SU-DHL-6 (cell line): ENCODE data around the gene COX7A2.

Source experiments
- H2AFZ ChIP-seq: fragments of 200-600 bp; sonication (generic); 2 replicates; pipeline ENCODE4 v1.6.1; 2014; ENCODE audit warnings: low read depth, mild to moderate bottlenecking, moderate library complexity, mixed read lengths, antibody characterized with exemption, low read length; ENCODE audit not compliant: severe bottlenecking
- H3F3A ChIP-seq: fragments of 200-600 bp; shearing (Covaris generic); 2 replicates; pipeline ENCODE4 v1.6.0; 2016; ENCODE audit warnings: antibody characterized with exemption, mild to moderate bottlenecking; ENCODE audit not compliant: insufficient read depth
- H3K27ac ChIP-seq: fragments of 200-600 bp; sonication (generic); 2 replicates; pipeline ENCODE4 v1.5.1; 2016; ENCODE audit warnings: low read depth, mild to moderate bottlenecking, low read length, moderate library complexity, mixed read lengths
- H3K27me3 ChIP-seq: fragments of 200-600 bp; sonication (generic), shearing (Covaris generic); 2 replicates; pipeline ENCODE4 v1.6.0; 2014; ENCODE audit warnings: mild to moderate bottlenecking, low read length
- H3K36me3 ChIP-seq: fragments of 200-600 bp; sonication (generic); 2 replicates; pipeline ENCODE4 v1.6.1; 2014; ENCODE audit warnings: mild to moderate bottlenecking, low read length, mixed read lengths
- H3K4me2 ChIP-seq: fragments of 300-600, 200-600 bp; shearing (Covaris generic), sonication (generic); 2 replicates; pipeline ENCODE4 v1.6.0; 2014; ENCODE audit warnings: low read length, low read depth, mild to moderate bottlenecking; ENCODE audit not compliant: poor library complexity, severe bottlenecking
- H3K4me3 ChIP-seq: fragments of 200-600 bp; sonication (generic); 2 replicates; pipeline ENCODE4 v1.5.1; 2014; ENCODE audit warnings: antibody characterized with exemption, low read length, mild to moderate bottlenecking, mixed read lengths; ENCODE audit not compliant: insufficient read depth, poor library complexity, severe bottlenecking
- H3K79me2 ChIP-seq: fragments of 200-600 bp; sonication (generic); 2 replicates; pipeline ENCODE4 v1.6.1; 2014; ENCODE audit warnings: mild to moderate bottlenecking, low read length, moderate library complexity; ENCODE audit not compliant: insufficient read depth
- H3K9ac ChIP-seq: fragments of 200-600 bp; sonication (generic); 2 replicates; pipeline ENCODE4 v1.7.0; 2014; ENCODE audit warnings: mild to moderate bottlenecking, low read length
- H3K9me2 ChIP-seq: fragments of 200-600 bp; sonication (generic); replicated peaks from 2 replicates; pipeline ENCODE4 v1.6.1; 2014; ENCODE audit warnings: low read length; ENCODE audit not compliant: insufficient read depth
- H3K9me3 ChIP-seq: fragments of 200-600 bp; sonication (generic); 2 replicates; pipeline ENCODE4 v1.6.1; 2014; ENCODE audit warnings: low read length, mixed read lengths; ENCODE audit not compliant: insufficient read depth
- H4K20me1 ChIP-seq: fragments of 200-600 bp; sonication (generic); 2 replicates; pipeline ENCODE4 v1.6.1; 2014; ENCODE audit warnings: low read depth, mild to moderate bottlenecking, antibody characterized with exemption, low read length, moderate library complexity, mixed read lengths
- EZH2phosphoT487 ChIP-seq: fragments of 200-600 bp; sonication (generic), shearing (Covaris generic); conservative IDR thresholded peaks from 2 replicates; pipeline ENCODE4 v1.6.1; 2018; ENCODE audit warnings: mild to moderate bottlenecking, antibody characterized with exemption, low read length, moderate library complexity, mixed read lengths
- TF ChIP-seq, protein P1 (sequence below): fragments of 200-600 bp; sonication (generic); IDR thresholded peaks from one replicate; pipeline ENCODE4 v1.5.1; 2017; ENCODE audit warnings: antibody characterized with exemption, mild to moderate bottlenecking, low read length, moderate library complexity; ENCODE audit not compliant: insufficient read depth, poor library complexity, severe bottlenecking

The COX7A2 gene

DNA sequence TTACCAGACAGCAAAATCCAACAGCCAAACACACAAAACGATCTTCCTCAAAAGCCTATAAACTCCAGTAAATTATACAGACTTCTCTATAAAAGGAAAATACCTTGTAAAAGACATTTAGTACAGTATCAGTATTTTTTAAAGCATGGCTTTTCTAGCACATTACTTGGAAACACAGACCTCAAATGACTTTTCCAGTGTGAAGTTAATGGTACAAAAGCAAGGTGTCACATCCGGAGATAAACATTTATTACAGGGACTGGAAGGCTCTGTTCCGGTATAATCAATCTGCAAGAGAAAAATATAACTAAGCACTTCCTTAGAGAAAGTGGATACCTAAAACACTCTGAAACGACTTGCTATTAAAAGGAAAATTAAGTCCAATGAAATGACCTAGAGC, 23.9 kb upstream of the COX7A2 start:
- Histone ChIP-seq H3K27me3 (no peaks in the 10 kb centered on the region), H3K9me3 (no peaks in the 10 kb centered on the region), H3K27ac (no peak overlapping the region), H3K79me2 (peaks cover 60% of the 10 kb centered on the region), H4K20me1 (peaks cover 13% of the 10 kb centered on the region; the same call in 1 of the 2 replicates), H3K4me2 (no peak overlapping the region), H3K9me2 (no peaks in the 10 kb centered on the region), H2AFZ (no peak overlapping the region), H3K9ac (no peak overlapping the region), H3K36me3 (peaks cover 10% of the 10 kb centered on the region; the same call in 1 of the 2 replicates), H3K4me3 (no peak overlapping the region), H3F3A (peaks cover 8% of the 10 kb centered on the region; the same call in 1 of the 2 replicates)
- TF ChIP-seq, protein P1, sequence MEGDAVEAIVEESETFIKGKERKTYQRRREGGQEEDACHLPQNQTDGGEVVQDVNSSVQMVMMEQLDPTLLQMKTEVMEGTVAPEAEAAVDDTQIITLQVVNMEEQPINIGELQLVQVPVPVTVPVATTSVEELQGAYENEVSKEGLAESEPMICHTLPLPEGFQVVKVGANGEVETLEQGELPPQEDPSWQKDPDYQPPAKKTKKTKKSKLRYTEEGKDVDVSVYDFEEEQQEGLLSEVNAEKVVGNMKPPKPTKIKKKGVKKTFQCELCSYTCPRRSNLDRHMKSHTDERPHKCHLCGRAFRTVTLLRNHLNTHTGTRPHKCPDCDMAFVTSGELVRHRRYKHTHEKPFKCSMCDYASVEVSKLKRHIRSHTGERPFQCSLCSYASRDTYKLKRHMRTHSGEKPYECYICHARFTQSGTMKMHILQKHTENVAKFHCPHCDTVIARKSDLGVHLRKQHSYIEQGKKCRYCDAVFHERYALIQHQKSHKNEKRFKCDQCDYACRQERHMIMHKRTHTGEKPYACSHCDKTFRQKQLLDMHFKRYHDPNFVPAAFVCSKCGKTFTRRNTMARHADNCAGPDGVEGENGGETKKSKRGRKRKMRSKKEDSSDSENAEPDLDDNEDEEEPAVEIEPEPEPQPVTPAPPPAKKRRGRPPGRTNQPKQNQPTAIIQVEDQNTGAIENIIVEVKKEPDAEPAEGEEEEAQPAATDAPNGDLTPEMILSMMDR = no peak
- no peak for TF ChIP-seq EZH2phosphoT487

DNA sequence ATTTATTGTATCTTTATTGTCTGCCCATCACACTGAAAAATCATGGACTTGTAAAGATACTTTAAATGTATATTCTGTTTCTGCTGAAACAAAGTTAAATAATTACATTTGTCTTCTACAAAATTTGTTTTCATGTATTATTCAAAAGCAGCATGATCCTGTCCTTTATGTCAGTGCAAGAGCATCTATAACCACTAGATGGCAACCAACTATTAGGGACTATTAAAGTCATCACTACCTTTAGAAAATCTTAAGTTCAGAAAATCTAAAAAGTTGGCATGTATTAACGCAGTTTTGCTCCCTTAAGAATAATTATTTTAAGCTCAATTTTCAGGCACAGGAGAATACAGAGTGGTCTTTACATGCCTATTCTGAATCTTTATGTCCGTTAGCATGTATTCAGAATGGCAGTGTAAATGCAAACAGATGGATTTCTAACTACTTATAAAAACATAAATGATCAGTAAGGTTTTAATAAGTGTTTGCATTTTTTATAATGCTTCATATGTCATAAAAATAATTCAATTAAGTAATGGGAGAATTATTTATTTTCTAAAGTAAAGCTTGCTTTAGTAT, 23.2 kb upstream of the COX7A2 start:
- no peaks in the 10 kb centered on the region for H3K27me3 ChIP-seq
- H3K4me2 ChIP-seq = no peak overlapping the region
- H3F3A ChIP-seq = peaks cover 8% of the 10 kb centered on the region; the same call in 1 of the 2 replicates
- H3K27ac ChIP-seq = no peak overlapping the region
- H4K20me1 ChIP-seq = peaks cover 13% of the 10 kb centered on the region; the same call in 1 of the 2 replicates
- H3K4me3 ChIP-seq = no peak overlapping the region
- H3K9ac ChIP-seq = no peak overlapping the region
- H3K9me2 ChIP-seq = no peaks in the 10 kb centered on the region
- no peaks in the 10 kb centered on the region for H3K9me3 ChIP-seq
- H2AFZ ChIP-seq = no peak overlapping the region
- TF ChIP-seq EZH2phosphoT487 = no peak
- TF ChIP-seq, protein P1 = peak; percentile 87
- H3K79me2 ChIP-seq = peaks cover 56% of the 10 kb centered on the region
- peaks cover 10% of the 10 kb centered on the region; the same call in 1 of the 2 replicates for H3K36me3 ChIP-seq

DNA sequence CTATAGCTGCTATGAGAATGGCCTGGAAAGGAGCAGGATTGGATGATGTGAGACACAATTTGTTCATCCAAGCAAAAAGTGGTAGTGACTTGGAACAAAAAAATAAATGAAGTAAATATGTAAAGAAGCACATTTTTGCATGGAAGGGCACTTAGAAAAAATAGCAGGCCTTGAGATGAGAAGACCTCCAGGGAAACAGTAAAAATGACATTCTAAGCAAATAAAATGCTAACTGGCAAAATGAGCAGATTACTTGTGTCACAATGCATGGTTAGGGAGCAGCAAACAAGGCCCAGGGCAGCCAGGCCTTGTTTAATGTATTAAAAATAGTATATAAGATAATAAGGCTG, 19.8 kb upstream of the COX7A2 start:
- H3F3A ChIP-seq = peaks cover 8% of the 10 kb centered on the region; the same call in 1 of the 2 replicates
- H4K20me1 ChIP-seq = peaks cover 13% of the 10 kb centered on the region; the same call in 1 of the 2 replicates
- H2AFZ ChIP-seq = no peak overlapping the region
- H3K27me3 ChIP-seq = no peaks in the 10 kb centered on the region
- no peaks in the 10 kb centered on the region for H3K9me3 ChIP-seq
- no peak overlapping the region for H3K9ac ChIP-seq
- TF ChIP-seq, protein P1 = no peak
- no peak for TF ChIP-seq EZH2phosphoT487
- no peak overlapping the region for H3K4me2 ChIP-seq
- H3K79me2 ChIP-seq = peaks cover 39% of the 10 kb centered on the region
- no peak overlapping the region for H3K27ac ChIP-seq
- no peaks in the 10 kb centered on the region for H3K9me2 ChIP-seq
- peaks cover 33% of the 10 kb centered on the region for H3K36me3 ChIP-seq
- H3K4me3 ChIP-seq = no peak overlapping the region
